HUDEP-2 (cell line): ENCODE measurements around the gene SLC47A1.
"Not testable (repeated sequence)": the region's sequence is repeated elsewhere in the genome, so short reads cannot be mapped to it uniquely, and the experiment has no call there.

Experiments
- DNase-seq, 76 experiments: peaks; one replicate each; lab custom pipeline; 2025; ENCODE audit not compliant: unreplicated experiment in 76 of 76; lab: John Stamatoyannopoulos, UW

Gene SLC47A1

DNA sequence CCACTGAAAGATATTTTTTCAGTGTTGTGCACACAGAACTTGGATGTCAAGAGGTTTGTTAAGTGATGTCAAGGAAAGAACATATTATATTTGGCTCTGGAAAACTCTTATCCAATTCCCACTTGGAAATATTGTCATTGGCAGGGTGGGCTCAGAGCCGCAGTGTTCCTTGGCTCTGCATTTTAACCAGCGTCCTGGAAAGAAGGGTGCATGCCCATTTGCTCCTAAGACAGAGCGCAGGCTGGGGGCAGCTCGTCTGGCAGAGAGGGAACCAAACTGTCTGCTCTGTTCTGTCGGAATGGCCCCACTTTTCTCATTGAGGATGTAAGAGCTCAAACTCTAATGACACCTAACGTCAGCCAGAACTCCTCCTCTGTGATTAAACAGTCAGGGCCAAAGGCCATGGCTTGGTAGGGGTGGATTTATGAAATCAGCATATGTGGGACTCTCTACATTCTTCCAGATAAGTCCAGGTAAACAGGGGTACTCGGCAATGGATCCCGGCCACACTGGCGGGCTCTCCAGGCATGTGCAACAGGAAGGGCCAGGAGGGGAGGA is 18.0 kb downstream of the SLC47A1 start:
- no peak for DNase-seq

DNA sequence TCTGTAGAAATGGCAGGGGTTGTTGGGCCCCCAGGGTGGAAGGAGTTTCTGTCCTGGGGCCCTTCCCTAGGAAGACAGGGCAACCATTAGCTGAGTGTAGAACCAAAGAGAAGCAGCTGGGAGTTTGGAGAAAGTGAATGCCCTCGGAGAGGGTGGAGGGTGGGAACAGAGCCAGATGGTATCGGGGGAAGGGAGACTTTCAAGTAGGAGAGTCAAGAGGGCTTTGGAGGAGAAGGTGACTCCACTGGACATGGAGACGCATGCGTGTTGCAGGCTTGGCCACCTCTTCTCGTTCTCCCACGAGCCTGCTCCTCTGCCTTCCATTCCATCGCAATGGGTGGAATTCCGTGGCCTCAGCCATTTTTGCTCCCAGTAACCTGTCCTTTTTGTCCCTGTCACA is 19.4 kb downstream of the SLC47A1 start:
- no peak for DNase-seq

- DNase-seq: no peak
Measured at GRCh38 chr17:19554393-19554792, 20.7 kb downstream of the SLC47A1 start.

DNA sequence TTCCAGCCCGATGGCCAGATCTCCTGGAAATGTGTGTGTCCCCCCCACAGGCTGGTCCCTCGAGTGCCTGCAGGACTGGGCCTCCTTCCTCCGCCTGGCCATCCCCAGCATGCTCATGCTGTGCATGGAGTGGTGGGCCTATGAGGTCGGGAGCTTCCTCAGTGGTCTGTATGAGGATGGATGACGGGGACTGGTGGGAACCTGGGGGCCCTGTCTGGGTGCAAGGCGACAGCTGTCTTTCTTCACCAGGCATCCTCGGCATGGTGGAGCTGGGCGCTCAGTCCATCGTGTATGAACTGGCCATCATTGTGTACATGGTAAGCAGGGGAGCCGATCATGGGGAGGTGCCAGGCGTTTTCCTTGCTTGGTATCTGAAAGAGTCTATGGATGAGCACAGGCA is 22.1 kb downstream of the SLC47A1 start:
- DNase-seq: no peak

DNA sequence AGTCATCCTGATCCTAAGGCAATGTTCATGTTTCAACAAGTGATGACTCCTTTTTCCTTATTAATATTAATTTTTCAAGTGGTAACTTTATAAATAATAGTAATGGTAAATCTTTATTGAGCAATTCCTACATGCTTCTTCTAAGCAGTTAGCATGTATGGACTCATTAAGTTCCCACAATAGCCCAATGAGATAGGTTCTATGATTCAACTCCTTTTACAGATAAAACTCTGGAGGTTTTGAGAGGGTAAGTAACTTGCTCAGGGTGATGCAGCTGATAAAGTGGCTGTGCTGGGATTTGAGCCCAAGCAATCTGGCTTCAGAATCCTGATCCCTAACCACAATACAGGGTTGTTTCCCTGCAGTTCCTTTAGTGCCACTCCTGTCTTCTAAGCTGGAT is 25.3 kb downstream of the SLC47A1 start:
- no peak for DNase-seq

DNA sequence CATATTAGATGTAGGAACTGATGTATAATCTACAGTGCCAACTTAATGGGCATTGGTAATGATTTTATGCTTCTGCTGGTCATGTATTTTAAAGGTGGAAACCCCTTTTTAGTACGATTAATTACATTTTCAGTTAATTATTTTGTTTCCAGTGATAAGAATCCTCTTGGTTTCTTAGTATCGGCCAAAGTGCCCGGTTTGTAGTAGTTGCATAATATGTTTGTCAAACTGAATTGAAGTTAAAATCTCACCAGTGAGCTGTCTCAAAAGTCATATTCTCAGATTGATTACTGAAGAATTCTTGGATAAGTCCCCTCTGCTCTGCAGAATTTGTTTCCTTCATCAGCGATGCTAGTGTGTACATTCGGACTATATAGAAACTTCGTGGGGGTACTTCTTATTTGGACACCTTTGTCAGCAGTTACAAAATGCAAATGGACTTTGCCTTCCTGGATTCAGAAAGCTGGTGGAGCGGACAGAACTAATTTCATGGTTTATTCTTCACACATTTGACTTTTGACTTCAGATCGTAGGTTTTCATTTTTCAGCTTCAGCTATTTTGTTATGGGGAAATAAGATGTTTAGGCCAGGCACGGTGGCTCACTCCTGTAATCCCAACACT is 28.2 kb downstream of the SLC47A1 start:
- DNase-seq: no peak

DNA sequence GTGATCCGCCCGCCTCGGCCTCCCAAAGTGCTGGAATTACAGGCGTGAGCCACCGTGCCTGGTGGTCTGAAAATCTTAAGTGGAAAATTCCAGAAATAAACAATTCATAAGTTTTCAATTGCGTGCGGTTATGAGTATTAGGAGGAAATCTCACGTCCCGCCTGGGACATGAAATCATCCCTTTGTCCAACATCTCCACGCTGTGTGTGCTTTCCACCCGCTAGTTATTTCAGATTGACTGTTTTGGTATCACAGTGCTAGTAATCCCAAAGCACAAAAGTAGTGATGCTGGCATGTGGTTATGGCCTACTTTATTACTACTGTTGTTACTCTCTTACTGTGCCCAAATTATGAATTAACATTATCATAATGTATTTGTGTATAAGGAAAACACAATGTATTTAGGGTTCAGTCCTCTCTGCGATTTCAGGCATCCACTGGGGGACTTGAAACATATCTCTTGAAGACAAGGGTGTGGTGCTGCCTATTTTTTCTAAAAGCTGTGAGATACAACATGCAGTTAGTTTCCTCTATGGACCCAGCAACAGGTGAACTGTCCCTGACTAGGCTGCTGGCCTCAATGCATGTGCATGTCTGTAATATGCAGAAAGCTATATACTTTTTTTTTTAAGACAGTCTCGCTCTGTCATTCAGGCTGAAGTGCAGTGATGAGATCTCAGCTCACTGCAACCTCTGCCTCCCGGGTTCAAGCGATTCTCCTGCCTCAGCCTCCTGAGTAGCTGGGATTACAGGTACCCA is 32.3 kb downstream of the SLC47A1 start:
- DNase-seq: no peak

GRCh38 chr17:19567216-19568015 is 33.8 kb downstream of the SLC47A1 start:
- DNase-seq: no peak

DNA sequence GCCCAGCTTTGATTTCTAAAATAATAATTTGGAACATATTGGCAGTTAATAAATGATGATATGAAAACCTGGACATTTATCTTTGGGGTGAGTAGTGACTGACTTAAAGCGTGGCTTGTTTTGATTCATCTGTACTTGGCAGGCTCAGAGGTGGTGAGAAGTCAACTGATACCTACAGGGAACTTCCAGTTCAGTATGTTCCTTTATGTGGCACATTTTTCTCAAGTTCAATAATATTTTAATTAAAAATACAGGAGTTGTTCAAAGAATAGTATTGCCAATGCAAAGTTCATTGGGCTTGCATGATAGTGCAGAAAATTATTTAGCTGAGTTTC is 34.3 kb downstream of the SLC47A1 start:
- DNase-seq: no peak

- no peak for DNase-seq
Measured at GRCh38 chr17:19569785-19570543, 36.3 kb downstream of the SLC47A1 start.

DNA sequence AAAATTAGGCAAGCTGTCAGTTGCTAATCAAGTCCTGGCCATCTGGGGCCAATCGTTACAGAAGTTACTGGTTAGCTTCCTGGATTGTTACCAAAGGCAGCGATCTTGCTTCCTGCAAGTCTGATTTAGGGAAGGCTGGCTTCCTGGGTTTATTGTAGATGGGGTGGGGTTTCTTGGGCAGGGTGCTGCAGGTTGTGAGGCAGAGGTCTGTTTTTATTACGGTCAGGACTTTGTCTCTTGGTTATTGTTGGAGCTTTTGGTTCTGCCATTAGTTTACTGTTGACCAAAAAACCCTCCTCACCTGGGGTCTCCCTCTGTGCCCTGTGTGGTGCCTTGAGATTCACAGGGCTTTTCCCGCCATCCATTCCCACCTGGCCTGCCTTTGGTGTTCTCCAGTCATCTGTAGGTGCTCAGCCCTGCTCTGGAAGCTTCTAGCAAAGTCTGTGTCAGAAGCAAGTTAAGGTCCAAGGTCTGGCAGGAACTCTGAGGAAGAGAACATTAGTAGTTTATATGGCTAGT is 36.9 kb downstream of the SLC47A1 start:
- no peak for DNase-seq

DNA sequence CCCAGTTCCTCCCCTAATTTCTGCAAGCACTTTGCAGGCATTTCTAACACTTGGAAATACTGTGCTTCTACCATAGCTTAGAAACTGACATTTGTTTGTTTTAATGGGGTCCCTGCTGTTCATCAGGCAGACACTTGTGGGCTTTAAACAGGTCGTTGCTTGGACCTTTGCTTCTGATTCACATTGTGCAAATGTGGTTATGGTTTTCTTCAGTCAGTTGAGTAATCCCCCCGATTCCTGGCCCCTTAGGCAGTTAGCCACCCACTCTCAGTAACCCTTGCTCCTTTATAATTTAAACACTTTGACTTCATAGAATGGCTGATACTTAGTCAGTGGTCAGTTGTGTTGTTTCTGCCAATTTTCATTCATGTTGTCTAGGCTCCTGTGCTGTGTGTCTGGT is 39.4 kb downstream of the SLC47A1 start:
- no peak for DNase-seq

GRCh38 chr17:19574956-19575355 is 41.3 kb downstream of the SLC47A1 start:
- DNase-seq: no peak

DNA sequence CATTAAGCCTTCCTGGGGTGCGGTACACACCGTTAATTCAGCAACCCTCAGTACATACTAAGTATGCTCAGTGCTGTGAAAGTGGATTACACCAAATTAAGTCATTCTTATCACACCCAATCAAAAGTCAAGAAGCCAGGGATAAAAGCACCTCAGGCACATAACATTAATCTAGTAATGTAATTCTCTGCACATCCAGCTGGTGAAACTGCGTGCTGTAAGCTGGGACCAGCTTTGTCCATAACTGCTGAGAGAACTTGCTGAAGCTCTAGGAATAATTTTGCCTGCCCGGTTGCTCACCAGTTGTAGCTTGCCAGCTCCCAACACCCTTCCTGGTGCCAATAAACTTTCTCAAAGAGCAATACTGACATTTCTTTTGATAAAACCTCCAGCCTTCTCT is 44.9 kb downstream of the SLC47A1 start:
- DNase-seq: no peak

- DNase-seq: no peak
Measured at GRCh38 chr17:19579192-19579761, 45.6 kb downstream of the SLC47A1 start.

DNA sequence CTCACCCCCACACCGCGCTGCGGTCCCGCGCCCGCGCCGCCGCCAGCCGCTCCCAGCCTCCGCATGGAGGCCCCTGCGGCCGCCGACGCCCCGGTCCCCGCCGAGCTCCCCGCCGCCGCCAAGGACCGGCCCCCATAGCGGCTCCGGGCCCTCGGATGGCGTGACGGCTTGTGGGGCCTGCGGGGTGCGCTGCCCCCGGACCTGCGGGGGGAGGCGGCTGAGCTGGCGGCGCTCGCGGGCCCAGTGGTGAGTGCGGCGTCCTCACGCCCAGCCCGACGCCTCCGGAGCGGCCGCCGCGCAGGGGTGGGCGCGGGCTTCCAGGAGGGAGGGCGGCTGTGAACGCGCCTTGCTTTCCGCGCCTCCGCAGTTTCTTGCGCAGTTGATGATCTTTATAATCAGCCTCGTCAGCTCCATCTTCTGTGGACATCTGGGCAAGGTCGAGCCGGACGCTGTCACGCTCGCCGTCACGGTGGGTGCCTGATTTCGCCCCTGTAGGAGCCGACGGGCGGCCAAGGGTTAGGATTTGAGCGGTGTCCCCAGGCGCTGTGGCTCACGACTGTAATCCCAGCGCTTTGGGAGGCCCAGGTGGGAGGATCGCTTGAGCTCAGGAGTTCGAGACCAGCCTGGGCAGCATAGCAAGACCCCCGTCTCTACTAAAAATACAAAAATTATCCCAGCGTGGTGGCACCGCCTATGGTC is 46.4 kb downstream of the SLC47A1 start:
- DNase-seq: no peak

GRCh38 chr17:19580566-19580920 is 46.9 kb downstream of the SLC47A1 start:
- DNase-seq: not testable (repeated sequence)

GRCh38 chr17:19582152-19582551 is 48.5 kb downstream of the SLC47A1 start:
- DNase-seq: not testable (repeated sequence)

DNA sequence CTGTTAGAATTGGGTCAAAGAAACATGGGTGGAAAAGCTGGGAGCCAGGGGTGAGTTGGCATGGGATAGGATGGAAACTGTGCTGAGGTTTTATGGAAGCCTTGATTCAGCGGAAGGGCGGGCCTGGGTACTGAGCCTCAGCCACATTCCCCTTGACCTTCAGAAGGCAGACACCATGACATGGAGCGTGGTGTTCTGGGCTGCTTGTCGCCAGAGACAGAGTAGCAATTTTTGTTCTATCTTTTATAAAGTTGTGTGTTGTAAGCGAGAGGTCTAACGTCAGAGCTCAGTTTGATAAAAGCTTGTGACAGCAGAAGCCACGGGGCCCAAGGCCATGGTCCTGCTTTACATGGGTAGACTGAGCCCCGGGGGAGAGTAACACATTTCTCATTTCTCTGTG is 50.2 kb downstream of the SLC47A1 start:
- no peak for DNase-seq

GRCh38 chr17:19590451-19590850 is 56.8 kb downstream of the SLC47A1 start:
- DNase-seq: no peak
